Fibroblast of lung (primary cell): Measurements from ENCODE around the gene RNF11.

Experiments
- CTCF ChIP-seq, 2 donors: IDR thresholded peaks in 1 of 2; conservative IDR thresholded peaks in 1 of 2; 1 replicate in 1 of 2; 2 replicates in 1 of 2; pipeline ENCODE4 v1.5.1; 2011 to 2012; ENCODE audit warnings: low read length in 2 of 2, control low read depth in 1 of 2, inconsistent platforms in 1 of 2, low read depth in 1 of 2, mild to moderate bottlenecking in 1 of 2
- EZH2 ChIP-seq: IDR thresholded peaks from 2 replicates; pipeline ENCODE4 v1.5.1; 2012; ENCODE audit warnings: low read length, control low read depth, mild to moderate bottlenecking; ENCODE audit errors: missing control alignments

GRCh38 chr1:51301844-51302162 is 65.7 kb downstream of the RNF11 start:
- TF ChIP-seq CTCF (conservative IDR thresholded peaks at IDR 0.05 in 1 of 2, IDR thresholded peaks at IDR 0.05 in 1 of 2; ENCODE audit: low read depth in 1 of 2, low read length in 2 of 2) (no peak), EZH2 (no peak)
